Suprapubic skin (tissue), 4 donors: ENCODE measurements around the gene GALNT7. TPM values are rescaled to one million over a fixed set of nuclear protein-coding genes. Genes with fewer than 3 reads are reported as not detected.
A peak's percentile ranks its signal among the peaks of the same experiment; 100 is the strongest.

Experiments used
- DNase-seq, 2 donors: peaks; one replicate each; pipeline ENCODE4 v3.0.0-alpha.2; 2019; ENCODE audit warnings: low spot score in 2 of 2
- H3K27ac ChIP-seq: fragments of 200-600 bp; sonication (generic); one replicate; pipeline ENCODE4 v1.5.1; 2019
- H3K27me3 ChIP-seq: fragments of 200-600 bp; sonication (generic); one replicate; pipeline ENCODE4 v1.5.1; 2019
- H3K36me3 ChIP-seq: fragments of 200-600 bp; sonication (generic); one replicate; pipeline ENCODE4 v1.5.1; 2019
- H3K4me1 ChIP-seq: fragments of 200-600 bp; sonication (generic); one replicate; pipeline ENCODE4 v1.5.1; 2019
- H3K4me3 ChIP-seq: fragments of 200-600 bp; sonication (generic); one replicate; pipeline ENCODE4 v1.5.1; 2019; ENCODE audit warnings: mild to moderate bottlenecking
- H3K9me3 ChIP-seq: fragments of 200-600 bp; sonication (generic); one replicate; pipeline ENCODE4 v1.5.1; 2019
- CTCF ChIP-seq, 2 donors: fragments of 200-600 bp in 1 of 2; fragments of 450-650 bp in 1 of 2; sonication (generic) in 1 of 2; IDR thresholded peaks; one replicate each; pipeline ENCODE4 v1.5.1; 2016 to 2019; ENCODE audit warnings: antibody characterized with exemption in 2 of 2, mild to moderate bottlenecking in 1 of 2, moderate library complexity in 1 of 2
- EP300 ChIP-seq: sonication (generic); formaldehyde crosslinking; IDR thresholded peaks from one replicate; pipeline ENCODE4 v1.6.1; 2017; ENCODE audit warnings: antibody characterized with exemption
- POLR2A ChIP-seq, 2 donors: fragments of 450-650 bp; IDR thresholded peaks; one replicate each; pipeline ENCODE4 v1.6.1; 2017; ENCODE audit warnings: antibody characterized with exemption in 2 of 2, mild to moderate bottlenecking in 2 of 2, moderate library complexity in 2 of 2
- POLR2AphosphoS5 ChIP-seq, 3 donors: sonication (generic); formaldehyde crosslinking; IDR thresholded peaks; one replicate each; pipeline ENCODE4 v1.6.1; 2017; ENCODE audit warnings: antibody characterized with exemption in 3 of 3
- WGBS: methylation state at CpG from one replicate; pipeline ENCODE4 v1.1.5; 2018; 5-methylcytosine and 5-hydroxymethylcytosine counted together
- total RNA-seq, 4 donors: library from RNA; depleted of rRNA; stranded (reverse); fragments of >200 nt; gene quantifications; one replicate each; pipeline ENCODE4 v1.1.0, GENCODE V29; 2016

GALNT7 gene
- total RNA-seq, 4 donors from 2014 or later: 7.9 to 13.4 (median 9.5) TPM

- Histone ChIP-seq H3K27ac (peak within 1 kb of the TSS; percentile 99), H3K4me3 (peak within 1 kb of the TSS; percentile 98), H3K27me3 (no peaks in the 10 kb centered on the region), H3K4me1 (peaks cover 28% of the 10 kb centered on the region), H3K36me3 (peaks cover 18% of the 10 kb centered on the region), H3K9me3 (no peaks in the 10 kb centered on the region)
- peak; percentile 100 for DNase-seq
- 0% methylated on average over 37 of the region's 61 CpGs for WGBS
- TF ChIP-seq EP300: no peak
- TF ChIP-seq CTCF (IDR thresholded peaks at IDR 0.05): no peak
- TF ChIP-seq POLR2A (IDR thresholded peaks at IDR 0.05): peak; percentile 91 to 97
- TF ChIP-seq POLR2AphosphoS5 (IDR thresholded peaks at IDR 0.05): peak; percentile 32 to 96 (median 92)
Measured at GRCh38 chr4:173334085-173334890, 165.7 kb downstream of the GALNT7 start, which contains the start of gene HMGB2. Gene HMGB2 (minus strand): TSS chr4:173334358. CDS start chr4:173333649, 709 bp downstream.

- WGBS: 3% methylated on average over 20 of the region's 52 CpGs
- Histone ChIP-seq H3K4me3 (peak overlapping the region; percentile 98), H3K27ac (peak overlapping the region; percentile 99), H3K9me3 (no peaks in the 10 kb centered on the region), H3K4me1 (peaks cover 28% of the 10 kb centered on the region), H3K36me3 (peaks cover 16% of the 10 kb centered on the region), H3K27me3 (no peaks in the 10 kb centered on the region)
- TF ChIP-seq CTCF (IDR thresholded peaks at IDR 0.05) (no peak), POLR2AphosphoS5 (IDR thresholded peaks at IDR 0.05) (no peak), POLR2A (IDR thresholded peaks at IDR 0.05) (no peak), EP300 (no peak)
- peak in 1 of 2 donors; percentile 75 for DNase-seq
Measured at GRCh38 chr4:173334891-173335752, 166.5 kb downstream of the GALNT7 start.

GRCh38 chr4:173337463-173337862 is 168.9 kb downstream of the GALNT7 start:
- no peak overlapping the region for H3K27ac ChIP-seq
- peaks cover 14% of the 10 kb centered on the region for H3K4me1 ChIP-seq
- no peak for DNase-seq
- H3K4me3 ChIP-seq: no peak overlapping the region
- no peaks in the 10 kb centered on the region for H3K9me3 ChIP-seq
- H3K36me3 ChIP-seq: no peaks in the 10 kb centered on the region
- no peaks in the 10 kb centered on the region for H3K27me3 ChIP-seq
- 99% methylated on average over 2 of the region's 2 CpGs for WGBS
- no peak for TF ChIP-seq EP300
- TF ChIP-seq POLR2AphosphoS5 (IDR thresholded peaks at IDR 0.05): no peak
- TF ChIP-seq CTCF (IDR thresholded peaks at IDR 0.05): no peak
- no peak for TF ChIP-seq POLR2A (IDR thresholded peaks at IDR 0.05)

GRCh38 chr4:173343832-173344397 is 175.3 kb downstream of the GALNT7 start:
- Histone ChIP-seq H3K9me3 (peaks cover 5% of the 10 kb centered on the region), H3K4me1 (no peaks in the 10 kb centered on the region), H3K27me3 (no peaks in the 10 kb centered on the region), H3K4me3 (no peak overlapping the region), H3K27ac (no peak overlapping the region), H3K36me3 (no peaks in the 10 kb centered on the region)
- no peak for DNase-seq
- no peak for TF ChIP-seq POLR2AphosphoS5 (IDR thresholded peaks at IDR 0.05)
- TF ChIP-seq POLR2A (IDR thresholded peaks at IDR 0.05): no peak
- TF ChIP-seq EP300: no peak
- TF ChIP-seq CTCF (IDR thresholded peaks at IDR 0.05): no peak
- WGBS: 86% methylated on average over 3 of the region's 3 CpGs
